Measurements from ENCODE around the gene TLCD2. TPM values are rescaled to one million over a fixed set of nuclear protein-coding genes. Genes with fewer than 3 reads are reported as not detected.
A peak's percentile ranks its signal among the peaks of the same experiment; 100 is the strongest.

The TLCD2 gene
- total and polyA plus RNA-seq, 2 of the 13 experiments (the other 11 are each of a cell fraction or from before 2014, with no cell fraction given): 0.90 to 1.1 TPM

GRCh38 chr17:1716076-1716911 lies 6.1 kb upstream of the TLCD2 start (continued):
- TF ChIP-seq ZBTB40 (IDR thresholded peaks at IDR 0.05) (no peak), ZBTB40 (CRISPR knock-in tag; IDR thresholded peaks at IDR 0.05) (no peak), ZNF615 (CRISPR knock-in tag; IDR thresholded peaks at IDR 0.05; ENCODE audit: borderline replicate concordance) (no peak), ZSCAN20 (CRISPR knock-in tag; IDR thresholded peaks at IDR 0.05; ENCODE audit: borderline replicate concordance) (no peak), HNF1A (IDR thresholded peaks at IDR 0.05; ENCODE audit: low read depth) (no peak), HNF1A (CRISPR knock-in tag; IDR thresholded peaks at IDR 0.05; ENCODE audit: borderline replicate concordance) (peak; percentile 13; the same call in 1 of the 2 replicates), THRA (CRISPR knock-in tag; IDR thresholded peaks at IDR 0.05; ENCODE audit: borderline replicate concordance) (peak; percentile 58), STAT6 (CRISPR knock-in tag; IDR thresholded peaks at IDR 0.05; ENCODE audit: borderline replicate concordance) (no peak; the same call in 1 of the 2 replicates), CBX2 (IDR thresholded peaks at IDR 0.05; ENCODE audit: low read depth, low read length) (no peak), CBX2 (CRISPR knock-in tag; IDR thresholded peaks at IDR 0.05; ENCODE audit: low read depth) (no peak)

Measured in HepG2 (cell line).